Stimulated activated CD4-positive, alpha-beta T cell treated with anti-CD3 and anti-CD28 coated beads, Interleukin-12 subunit alpha, Interleukin-12 subunit beta, amount 100 ng/mL, for 24 hours (primary cell): ENCODE measurements around the gene C12orf56.

Experiments used
- DNase-seq, 2 experiments: peaks; one replicate each; pipeline ENCODE4 v3.0.0-alpha.2; 2020; ENCODE audit warnings: low read depth in 2 of 2

The C12orf56 gene, protein sequence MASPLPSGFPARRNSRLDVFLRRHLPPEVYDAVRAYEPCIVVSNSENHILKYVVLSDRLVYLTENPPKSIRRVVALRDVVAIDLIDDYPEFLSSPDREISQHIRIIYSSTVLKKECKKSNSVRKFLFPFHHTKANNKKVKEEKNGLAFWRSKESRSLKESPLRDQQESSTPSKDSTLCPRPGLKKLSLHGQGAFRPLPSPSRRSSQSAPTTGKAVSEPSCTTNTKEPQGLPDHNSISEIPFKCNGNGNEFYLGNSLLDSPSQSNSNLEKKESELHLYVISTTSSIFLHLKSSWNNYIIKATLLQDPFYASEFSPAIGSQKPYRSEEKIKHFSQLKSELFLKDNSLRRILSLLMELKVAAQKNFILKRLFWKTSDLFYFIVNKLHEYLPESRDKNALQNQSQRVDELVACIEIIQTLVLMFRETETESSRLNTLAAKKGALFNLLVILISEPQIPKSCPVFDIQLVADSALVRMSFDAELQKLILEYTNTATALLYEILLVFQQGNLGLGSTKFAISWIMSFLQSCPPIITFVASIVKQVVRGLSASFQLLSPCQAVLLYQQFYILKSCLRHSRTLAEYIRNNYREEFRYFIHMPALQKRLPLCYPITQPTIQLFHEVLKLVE

DNA sequence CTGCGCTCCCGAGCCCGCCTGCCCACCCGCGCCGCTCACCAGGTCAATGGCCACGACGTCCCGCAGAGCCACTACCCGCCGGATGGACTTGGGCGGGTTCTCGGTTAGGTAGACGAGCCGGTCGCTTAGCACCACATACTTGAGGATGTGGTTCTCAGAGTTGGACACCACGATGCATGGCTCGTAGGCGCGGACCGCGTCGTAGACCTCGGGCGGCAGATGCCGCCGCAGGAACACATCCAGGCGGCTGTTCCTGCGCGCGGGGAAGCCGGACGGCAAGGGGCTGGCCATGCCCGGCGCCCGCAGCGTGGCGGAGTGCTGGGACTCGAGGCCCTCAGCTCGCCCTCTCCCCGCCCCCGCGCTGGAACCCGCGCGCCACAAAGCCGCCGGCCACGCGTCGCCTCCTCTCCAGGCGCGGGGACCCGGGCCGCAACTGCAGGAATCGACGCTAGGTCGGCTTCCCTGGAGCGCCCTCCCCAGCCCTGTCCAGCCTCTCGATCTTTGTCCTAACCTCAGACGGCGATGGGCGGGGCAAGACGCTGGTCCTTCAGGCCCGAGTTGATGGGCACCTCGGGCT is at the start of gene C12orf56:
Gene C12orf56 (minus strand): TSS at position 484 of the 577 bp plus-strand sequence. CDS start 193 bp downstream, at position 291.
- no peak for DNase-seq

DNA sequence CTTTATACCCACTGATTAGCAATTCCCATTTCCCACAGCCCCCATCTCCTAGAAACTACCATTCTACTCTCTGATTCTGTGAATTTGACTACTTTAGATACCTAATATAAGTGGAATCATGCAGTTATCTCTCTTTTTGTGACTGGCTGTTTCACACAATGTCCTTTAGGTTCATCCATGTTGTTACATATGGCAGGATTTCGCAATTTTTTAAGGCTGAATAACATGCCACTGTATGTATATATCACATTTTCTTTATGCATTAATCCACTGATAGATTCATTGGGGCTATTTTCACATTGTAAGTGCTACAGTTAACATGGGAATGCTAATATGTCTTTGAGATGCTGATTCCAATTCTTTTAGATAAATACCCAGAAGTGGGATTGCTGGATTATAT is 49.5 kb upstream of the C12orf56 start:
- DNase-seq, result no peak

DNA sequence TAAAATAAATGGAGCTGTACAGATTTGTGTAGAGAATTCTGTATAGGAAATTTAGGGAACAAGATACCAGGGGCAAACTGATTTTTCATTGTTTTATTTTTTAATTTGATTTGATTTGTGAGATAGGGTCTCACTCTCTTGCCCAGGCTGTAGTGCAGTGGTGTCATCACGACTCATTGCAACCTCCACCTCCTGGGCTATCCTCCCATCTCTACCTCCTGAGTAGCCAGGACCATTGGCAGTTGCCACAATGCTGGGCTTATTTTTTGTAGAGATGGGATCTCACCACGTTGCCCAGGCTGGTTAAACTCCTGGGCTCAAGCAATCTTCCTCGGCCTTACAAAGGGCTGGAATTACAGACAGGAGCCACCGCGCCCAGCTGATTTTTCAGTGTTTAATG is 43.4 kb upstream of the C12orf56 start:
- no peak for DNase-seq

DNA sequence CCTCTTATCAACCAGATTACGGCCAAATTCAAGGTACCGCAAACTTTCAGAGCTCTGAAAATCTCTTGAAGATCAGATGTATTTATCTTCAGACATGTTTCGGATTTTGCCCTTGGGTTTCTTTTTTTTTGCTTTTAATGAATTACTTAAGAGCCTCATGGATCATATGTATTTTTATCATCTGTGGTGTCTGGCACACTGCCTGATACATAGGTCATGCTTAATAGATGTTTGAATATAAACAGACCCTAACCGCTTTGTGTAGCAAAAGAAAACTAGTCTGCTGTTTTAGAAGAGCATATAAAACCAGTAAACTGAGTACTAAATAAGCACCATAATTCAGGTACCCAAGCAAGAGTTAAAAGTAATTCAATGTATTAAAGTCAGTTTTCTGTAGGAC is 41.2 kb upstream of the C12orf56 start:
- no peak for DNase-seq

DNA sequence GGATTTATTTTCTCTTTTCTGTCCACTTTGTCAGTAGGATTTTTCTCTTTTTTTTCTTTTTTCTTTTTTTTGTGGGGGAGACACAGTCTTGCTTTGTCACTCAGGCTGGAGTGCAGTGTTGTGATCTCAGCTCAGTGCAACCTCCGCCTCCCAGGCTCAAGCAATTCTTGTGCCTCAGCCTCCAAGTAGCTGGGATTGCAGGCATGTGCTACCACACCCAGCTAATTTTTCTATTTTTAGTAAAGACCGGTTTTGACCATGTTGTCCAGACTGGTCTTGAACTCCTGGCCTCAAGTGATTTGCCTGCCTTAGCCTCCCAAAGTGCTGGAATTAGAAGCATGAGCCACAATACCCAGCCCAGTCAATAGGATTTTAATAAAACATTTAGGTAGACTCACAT is 40.3 kb upstream of the C12orf56 start:
- DNase-seq, result no peak

DNA sequence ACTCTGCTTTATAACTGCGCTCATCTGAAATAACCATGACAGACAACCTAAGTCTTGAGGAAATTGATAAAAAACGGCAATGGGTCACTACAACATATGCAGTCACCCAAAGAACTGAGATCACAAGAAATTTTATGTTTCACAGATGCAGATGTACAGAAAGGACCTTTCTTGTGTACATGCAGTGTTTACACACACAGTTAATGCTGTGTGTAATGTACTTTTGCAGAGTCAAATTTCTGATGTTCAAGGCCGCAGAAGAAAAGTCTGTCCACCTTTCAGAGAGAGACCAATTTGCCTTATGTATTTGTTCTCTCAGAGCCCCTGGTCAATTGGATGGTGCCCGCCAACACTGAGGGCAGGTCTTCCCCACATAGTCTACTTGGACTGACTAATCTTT is 38.4 kb upstream of the C12orf56 start:
- no peak for DNase-seq

DNA sequence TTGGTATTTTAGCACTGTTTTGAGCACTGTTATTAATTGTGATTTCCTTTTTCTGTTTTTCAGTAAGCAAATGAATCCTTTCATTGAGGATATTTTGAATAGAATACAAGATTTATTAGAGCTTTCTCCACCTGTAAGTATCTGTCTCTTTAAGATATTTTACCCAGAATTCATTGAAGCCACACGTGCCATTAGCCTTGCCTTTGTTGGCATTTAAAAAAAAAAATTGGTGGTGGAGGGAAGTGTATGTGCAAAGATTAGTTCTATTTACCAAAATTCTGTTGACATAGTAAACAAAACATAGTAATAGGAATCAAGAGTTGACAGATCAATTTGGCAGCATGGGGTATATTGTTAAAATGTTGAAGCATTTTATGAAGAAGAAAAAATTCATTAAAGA is 37.4 kb upstream of the C12orf56 start:
- no peak for DNase-seq

DNA sequence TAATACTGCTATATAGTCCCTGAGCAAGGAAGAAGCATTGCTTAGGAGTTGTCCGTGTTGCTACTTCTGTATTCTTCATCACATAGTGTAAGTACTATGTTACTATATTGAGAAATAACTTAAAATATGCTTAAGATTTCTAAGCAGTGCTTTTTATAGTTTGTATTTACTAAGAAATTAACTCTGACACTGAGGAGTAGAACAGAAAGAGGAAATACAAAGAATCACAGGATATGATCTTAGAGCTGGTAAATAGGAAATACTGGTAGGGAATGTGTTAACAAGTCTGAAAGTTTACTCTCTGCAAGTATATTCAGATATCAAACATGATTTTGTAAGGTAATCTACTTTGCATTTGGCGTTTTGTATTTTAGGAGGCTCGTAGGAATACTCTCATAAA is 29.1 kb upstream of the C12orf56 start:
- DNase-seq, result no peak

DNA sequence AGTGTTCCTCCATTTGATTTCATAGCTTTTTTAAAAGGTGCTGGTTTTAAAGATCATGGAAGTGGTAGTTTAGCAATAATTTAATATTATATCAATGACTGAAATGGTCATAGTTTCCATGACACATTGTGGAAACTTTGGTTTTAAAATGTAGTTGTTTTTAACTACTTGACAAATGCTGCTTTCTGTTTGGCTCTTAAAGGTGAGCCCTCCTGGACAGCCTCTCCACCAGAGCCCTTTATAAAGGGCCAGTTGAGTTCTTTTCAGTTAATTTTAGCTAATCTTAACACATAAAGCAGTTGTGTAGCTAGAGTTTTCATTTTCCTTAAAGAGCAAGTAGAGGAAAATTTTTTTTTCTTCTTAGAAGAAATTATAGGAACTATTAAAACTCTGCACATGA is 27.7 kb upstream of the C12orf56 start:
- no peak for DNase-seq

DNA sequence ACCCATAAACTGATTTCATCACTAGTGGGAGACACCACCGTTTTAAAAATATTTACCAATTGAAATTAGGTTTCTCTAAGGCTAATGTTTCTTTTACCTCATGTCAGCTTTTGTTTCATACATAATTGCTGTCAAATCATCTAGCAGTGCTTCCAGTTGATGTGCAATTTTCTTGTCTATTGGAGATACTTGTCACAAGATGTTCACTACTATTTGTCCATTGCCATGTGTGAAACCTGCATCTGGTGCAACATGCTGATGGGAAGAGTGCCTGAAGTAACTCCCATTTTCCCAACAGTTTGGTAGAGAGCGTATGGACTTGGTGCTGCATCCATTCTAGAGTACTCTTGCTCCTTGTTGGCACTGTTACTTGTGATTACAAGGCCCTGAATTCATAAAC is 23.3 kb upstream of the C12orf56 start:
- DNase-seq, result no peak

DNA sequence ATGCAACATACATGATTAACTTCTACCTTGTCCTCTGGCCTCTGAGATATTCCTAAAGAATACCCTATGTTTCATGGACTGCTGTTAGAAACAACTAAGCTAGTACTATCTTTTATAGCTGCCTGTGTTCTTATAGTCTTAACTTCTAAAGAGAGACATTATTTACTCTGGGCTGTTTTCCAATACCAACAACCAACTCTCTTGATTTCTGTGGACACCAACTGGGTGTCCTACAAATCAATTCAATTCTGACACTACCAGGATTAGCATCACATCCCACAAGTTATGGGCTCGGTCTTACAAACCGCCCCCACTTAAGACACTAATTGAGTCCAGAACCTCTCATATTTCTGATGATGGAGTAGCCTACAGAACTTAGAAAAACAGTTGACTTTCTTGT is 21.9 kb upstream of the C12orf56 start:
- DNase-seq, result no peak

DNA sequence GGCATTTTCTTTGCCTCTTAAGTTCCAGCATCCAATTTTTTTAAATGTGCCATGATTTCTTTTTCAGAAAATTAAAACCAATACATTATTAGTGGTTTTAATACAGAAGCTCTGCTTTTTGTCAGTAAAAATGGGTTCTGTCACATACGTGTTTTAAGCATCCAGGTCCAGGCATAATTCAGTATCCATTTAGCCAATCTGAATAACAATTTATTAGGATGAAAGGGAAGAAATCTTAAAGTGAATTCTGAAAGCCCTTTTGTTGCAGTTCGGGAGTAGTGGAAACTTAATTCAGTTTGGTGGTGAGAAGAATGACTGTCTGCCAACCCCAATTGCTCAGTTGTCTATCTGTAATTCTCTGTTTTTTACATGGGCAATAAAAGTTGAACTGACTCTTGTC is 20.9 kb upstream of the C12orf56 start:
- no peak for DNase-seq

DNA sequence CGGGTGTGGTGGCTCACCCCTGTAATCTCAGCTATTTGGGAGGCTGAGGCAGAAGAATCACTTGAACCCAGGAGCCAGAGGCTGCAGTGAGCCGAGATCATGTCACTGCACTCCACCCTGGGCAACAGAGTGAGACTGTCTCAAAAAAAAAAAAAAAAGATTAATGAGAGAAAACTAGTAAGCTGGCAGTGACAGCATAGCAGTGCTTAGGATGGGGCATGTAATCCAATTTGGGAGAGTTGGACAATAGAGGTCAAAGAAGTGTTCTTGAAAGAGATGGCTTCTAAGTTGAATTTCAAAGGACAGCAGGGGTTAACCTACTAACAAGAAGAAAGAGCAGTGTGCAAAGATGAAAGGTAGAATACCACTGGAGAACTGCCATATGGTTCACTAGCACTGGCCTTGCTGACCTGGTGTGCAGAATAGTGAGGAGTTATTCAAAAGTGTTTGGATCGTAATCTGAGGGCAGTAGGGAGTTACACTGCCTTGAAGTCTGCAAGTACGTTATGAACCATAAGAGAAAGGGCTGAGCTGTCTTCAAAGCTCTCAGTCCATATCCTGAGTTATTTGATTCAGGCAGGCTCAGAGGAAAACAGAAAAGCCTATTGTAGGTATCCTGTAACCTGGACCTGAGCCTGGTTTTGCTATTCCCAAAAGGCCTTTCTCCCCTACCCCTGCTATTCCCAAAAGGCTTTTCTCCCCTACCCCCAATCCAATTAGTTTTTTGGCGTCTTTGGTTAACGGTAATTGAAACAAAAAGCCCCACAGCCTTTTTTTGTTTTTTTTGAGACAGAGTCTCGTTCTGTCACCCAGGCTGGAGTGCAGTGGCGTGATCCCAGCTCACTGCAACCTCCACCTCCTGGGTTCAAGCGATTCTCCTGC is 17.0 kb upstream of the C12orf56 start:
- DNase-seq, result no peak

DNA sequence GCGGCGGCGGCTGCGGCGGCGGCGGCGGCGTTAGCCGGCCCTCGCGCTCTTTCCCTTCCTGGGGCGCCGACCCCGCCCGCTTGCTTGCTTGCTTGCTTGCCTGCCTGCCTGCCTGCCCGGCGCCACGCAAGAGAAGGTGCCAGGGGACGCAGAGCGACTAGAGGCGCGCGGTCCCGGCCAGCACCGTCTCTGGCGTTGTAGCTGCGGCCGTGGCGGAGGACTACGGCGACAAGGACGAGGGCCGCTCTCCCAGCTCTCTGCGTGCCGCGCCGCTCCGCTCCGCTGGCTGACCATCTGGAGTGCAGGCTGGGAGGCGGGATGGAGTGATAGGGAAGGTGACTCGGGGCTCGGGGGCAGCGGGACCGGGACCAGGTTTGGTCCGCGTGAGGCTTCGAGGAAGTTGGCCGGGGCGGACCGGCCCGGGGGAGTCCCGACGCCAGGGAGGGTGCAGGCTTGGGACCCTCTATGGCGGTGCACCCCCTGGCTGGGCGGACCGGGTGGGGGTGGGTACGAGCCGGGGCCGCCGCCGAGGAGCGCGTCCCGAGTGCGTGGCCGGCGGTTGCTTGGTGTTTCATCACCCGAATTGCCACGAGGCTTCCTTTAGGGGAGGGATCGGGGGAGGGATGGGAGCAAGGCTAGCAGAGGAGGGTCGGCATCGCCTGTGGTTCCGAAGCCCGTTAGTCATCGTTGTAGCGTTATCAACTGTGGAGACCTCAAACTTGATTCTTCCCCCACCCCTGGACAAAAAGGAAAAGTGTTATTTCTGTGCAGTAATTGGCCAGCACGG is 14.1 kb upstream of the C12orf56 start:
- peak; percentile 57 to 67 for DNase-seq

DNA sequence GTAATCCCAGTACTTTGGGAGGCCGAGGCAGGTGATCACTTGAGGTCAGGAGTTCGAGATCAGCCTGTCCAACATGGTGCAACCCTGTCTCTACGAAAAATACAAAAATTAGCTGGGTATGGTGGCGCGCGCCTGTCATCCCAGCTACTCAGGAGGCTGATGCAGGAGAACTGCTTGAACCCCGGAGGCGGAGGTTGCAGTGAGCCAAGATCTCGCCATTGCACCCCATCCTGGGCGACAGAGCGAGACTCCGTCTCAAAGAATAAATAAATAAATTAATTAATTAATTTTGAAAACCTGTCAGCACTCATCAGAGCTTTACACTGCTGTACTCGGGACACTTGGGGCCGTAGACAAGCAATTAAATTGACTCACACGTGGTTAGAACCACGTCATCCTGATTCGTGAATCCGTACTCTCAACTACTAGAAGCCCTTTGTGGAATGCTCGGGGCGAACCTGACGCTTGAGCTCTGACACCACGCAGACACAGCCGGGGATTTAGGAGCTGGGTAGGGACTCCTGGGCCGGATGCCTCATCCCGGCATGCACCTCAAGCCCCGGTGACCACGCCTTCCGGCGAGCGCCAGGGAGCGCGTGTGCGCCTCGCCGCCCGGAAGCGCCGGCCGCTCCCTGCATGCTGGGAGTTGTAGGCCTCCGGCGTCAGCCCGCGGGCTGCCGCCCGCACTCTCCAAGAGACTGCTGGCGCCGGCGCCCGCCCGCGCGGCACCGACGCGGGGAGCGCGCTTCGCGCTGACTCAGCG is 13.3 kb upstream of the C12orf56 start, which contains the start of gene XPOT:
Gene XPOT (plus strand): TSS at position 686 of the 763 bp plus-strand sequence. CDS start 5,644 bp downstream, outside the sequence.
- peak; percentile 85 to 86 for DNase-seq

DNA sequence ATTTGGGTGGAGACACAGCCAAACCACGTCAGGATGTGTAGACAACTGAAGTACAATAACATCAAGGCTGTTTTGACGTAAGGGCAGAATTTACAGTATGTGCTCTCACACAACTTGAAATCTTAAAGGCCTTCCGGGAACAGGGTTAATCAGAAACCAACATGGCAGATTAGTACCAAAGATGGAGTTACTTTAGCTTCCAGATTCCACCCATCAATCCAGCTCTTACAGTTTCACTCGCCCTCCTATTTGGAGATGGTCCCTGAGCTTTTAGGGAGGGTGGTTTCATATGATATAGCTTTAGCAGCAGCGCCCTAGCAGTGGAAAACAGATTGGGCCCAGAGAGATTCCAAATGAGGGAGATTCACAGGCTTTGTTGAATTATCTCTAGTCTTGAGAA is 11.6 kb upstream of the C12orf56 start:
- no peak for DNase-seq

DNA sequence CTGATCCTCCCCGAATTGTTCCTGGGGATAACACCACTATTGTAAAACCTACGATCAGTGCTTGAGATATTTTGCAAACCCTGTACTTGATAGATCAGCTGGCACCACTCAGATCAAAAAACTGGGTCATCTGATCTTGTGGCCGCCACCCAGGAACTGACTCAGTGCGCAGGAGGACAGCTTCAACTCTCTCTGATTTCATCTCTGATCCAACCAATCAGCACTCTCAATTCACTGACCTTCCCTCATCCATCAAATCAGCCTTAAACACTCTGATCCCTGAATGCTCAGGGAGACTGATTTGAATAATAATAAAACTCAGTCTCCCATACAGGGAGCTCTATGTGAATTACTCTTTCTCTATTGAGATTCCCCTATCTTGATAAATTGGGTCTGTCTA is 9.5 kb upstream of the C12orf56 start:
- no peak for DNase-seq

DNA sequence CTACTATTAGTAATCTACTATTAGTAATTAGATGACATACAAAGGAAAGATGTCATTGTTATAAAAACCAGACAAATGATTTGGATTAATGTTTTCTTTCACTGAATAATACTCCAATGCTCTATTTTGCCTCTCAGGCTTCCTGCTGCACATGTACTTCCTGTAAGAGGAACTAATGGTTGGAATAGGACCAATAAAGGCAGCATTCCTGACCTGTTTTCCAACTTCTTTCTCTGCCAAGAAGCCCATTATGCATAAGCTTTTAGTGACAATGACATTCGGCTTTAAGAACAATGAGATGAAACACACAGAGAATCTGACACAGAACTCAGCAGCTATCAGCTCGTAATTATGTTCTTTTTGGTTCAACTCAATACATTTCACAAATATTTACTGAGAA is 5.2 kb upstream of the C12orf56 start:
- DNase-seq, result no peak

DNA sequence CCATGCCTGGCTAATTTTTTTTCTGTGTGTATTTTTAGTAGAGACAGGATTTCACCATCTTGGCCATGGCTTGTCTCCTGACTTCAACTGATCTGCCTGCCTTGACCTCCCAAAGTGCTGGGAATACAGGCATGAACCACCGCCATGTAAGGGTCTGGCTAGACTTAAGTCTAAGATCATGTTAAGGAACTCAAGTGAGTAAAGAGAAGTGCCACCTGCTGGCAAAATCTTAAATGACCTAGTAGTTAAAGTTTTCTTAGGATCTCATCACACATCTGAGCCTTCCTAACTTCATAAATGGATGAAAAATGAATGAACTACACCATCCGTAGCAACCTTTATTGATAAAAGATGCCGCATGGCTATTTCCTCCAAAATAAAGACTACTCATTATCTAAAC is 1.7 kb upstream of the C12orf56 start:
- DNase-seq, result no peak

DNA sequence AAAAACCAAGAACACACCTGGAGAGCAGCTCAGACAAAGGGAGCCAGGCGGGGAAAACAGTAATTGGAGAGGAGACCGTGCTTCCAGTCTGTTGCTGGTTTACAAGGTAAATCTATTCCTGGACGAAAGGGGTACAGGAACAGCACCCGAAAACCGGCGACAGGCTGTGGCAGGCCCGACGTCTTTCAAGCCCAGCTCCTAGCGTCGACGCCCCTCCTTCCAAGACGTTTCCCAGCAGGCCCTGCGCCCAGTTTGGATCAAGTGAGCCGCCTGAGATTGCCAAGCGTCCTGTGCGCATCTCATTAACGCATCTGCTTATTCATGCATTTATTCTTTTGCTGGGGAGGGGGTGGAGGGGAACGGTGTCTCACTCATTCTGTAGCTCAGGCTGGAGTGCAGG is 1.4 kb downstream of the C12orf56 start:
- no peak for DNase-seq
